GM23338 (cell line): ENCODE data around the gene CDH4.

Source experiments
- CREB1 ChIP-seq: fragments of 250-450 bp; sonication (Bioruptor Pico); IDR thresholded peaks from 2 replicates; pipeline ENCODE4 v1.5.0; 2020; ENCODE audit warnings: low read depth, mild to moderate bottlenecking, moderate library complexity
- EZH2 ChIP-seq: fragments of 200-600 bp; sonication (generic); IDR thresholded peaks from one replicate; pipeline ENCODE4 v1.8.0; 2017; ENCODE audit warnings: antibody characterized with exemption, mild to moderate bottlenecking, low read depth; ENCODE audit not compliant: unreplicated experiment
- EZH2phosphoT487 ChIP-seq: fragments of 200-600 bp; sonication (generic); IDR thresholded peaks from one replicate; pipeline ENCODE4 v1.8.1; 2018; ENCODE audit warnings: antibody characterized with exemption; ENCODE audit not compliant: unreplicated experiment
- JUNB ChIP-seq: IDR thresholded peaks from one replicate; pipeline ENCODE4 v1.6.1; 2016; ENCODE audit warnings: antibody characterized with exemption; ENCODE audit not compliant: unreplicated experiment
- NANOG ChIP-seq: IDR thresholded peaks from 2 replicates; pipeline ENCODE4 v1.6.1; 2016; ENCODE audit warnings: antibody characterized with exemption, borderline replicate concordance
- POLR2AphosphoS5 ChIP-seq: IDR thresholded peaks from 2 replicates; pipeline ENCODE4 v1.6.1; 2016; ENCODE audit warnings: antibody characterized with exemption, low read depth
- STAT1 ChIP-seq: IDR thresholded peaks from one replicate; pipeline ENCODE4 v1.6.1; 2016; ENCODE audit warnings: antibody characterized with exemption; ENCODE audit not compliant: unreplicated experiment
- ZNF114 ChIP-seq: fragments of 250-450 bp; sonication (Bioruptor Pico); IDR thresholded peaks from 2 replicates; pipeline ENCODE4 v1.5.0; 2020; ENCODE audit warnings: mild to moderate bottlenecking, moderate library complexity
- ZNF331 ChIP-seq: fragments of 250-450 bp; sonication (Bioruptor Pico); IDR thresholded peaks from 2 replicates; pipeline ENCODE4 v1.5.0; 2020; ENCODE audit warnings: low read depth, mild to moderate bottlenecking, moderate library complexity
- TF ChIP-seq, protein P1 (sequence below), 2 experiments: fragments of 200-600 bp in 1 of 2; sonication (generic) in 1 of 2; conservative IDR thresholded peaks; 2 replicates each; pipeline versions ENCODE4 v1.5.1 to v1.6.1; 2016 to 2017; ENCODE audit warnings: antibody characterized with exemption in 2 of 2, low read depth in 2 of 2, mild to moderate bottlenecking in 2 of 2, moderate library complexity in 1 of 2
- TF ChIP-seq, protein P2 (sequence below): IDR thresholded peaks from one replicate; pipeline ENCODE4 v1.6.1; 2018; ENCODE audit warnings: antibody characterized with exemption; ENCODE audit not compliant: unreplicated experiment
- TF ChIP-seq, protein P3 (sequence below): IDR thresholded peaks from 2 replicates; pipeline ENCODE4 v1.6.1; 2016; ENCODE audit warnings: antibody characterized with exemption
- TF ChIP-seq, protein P4 (sequence below): fragments of 250-450 bp; sonication (Bioruptor Pico); IDR thresholded peaks from 2 replicates; pipeline ENCODE4 v1.5.0; 2020; ENCODE audit warnings: mild to moderate bottlenecking, moderate library complexity

DNA sequence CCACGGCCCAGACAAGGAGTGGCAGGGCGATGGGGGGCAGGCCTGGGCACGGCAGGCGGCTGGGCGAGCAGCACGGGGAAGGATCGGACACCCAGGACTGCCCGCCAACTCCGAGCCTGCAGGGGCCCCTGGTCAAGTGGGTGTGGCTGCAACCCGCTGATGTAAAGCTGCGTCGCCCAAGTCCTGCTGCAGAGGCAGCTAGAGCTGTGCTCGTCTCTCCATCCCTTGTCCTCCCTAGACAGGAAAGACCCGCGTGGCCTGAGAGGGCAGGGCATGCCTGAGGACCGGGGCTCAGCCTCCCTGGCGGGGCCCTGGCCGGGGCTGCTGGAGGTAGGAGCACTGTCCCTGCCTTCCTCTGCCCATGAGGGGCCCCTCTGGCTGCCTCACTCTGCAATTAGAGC lies 281.2 kb downstream of the CDH4 start:
- no peak for TF ChIP-seq CREB1 (CRISPR knock-in tag)
- no peak for TF ChIP-seq EZH2
- TF ChIP-seq, protein P1, sequence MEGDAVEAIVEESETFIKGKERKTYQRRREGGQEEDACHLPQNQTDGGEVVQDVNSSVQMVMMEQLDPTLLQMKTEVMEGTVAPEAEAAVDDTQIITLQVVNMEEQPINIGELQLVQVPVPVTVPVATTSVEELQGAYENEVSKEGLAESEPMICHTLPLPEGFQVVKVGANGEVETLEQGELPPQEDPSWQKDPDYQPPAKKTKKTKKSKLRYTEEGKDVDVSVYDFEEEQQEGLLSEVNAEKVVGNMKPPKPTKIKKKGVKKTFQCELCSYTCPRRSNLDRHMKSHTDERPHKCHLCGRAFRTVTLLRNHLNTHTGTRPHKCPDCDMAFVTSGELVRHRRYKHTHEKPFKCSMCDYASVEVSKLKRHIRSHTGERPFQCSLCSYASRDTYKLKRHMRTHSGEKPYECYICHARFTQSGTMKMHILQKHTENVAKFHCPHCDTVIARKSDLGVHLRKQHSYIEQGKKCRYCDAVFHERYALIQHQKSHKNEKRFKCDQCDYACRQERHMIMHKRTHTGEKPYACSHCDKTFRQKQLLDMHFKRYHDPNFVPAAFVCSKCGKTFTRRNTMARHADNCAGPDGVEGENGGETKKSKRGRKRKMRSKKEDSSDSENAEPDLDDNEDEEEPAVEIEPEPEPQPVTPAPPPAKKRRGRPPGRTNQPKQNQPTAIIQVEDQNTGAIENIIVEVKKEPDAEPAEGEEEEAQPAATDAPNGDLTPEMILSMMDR (conservative IDR thresholded peaks at IDR 0.05; ENCODE audit: low read depth in 2 of 2): no peak
- no peak for TF ChIP-seq POLR2AphosphoS5
- no peak for TF ChIP-seq EZH2phosphoT487
- TF ChIP-seq JUNB: no peak
- no peak for TF ChIP-seq NANOG
- TF ChIP-seq, protein P2, sequence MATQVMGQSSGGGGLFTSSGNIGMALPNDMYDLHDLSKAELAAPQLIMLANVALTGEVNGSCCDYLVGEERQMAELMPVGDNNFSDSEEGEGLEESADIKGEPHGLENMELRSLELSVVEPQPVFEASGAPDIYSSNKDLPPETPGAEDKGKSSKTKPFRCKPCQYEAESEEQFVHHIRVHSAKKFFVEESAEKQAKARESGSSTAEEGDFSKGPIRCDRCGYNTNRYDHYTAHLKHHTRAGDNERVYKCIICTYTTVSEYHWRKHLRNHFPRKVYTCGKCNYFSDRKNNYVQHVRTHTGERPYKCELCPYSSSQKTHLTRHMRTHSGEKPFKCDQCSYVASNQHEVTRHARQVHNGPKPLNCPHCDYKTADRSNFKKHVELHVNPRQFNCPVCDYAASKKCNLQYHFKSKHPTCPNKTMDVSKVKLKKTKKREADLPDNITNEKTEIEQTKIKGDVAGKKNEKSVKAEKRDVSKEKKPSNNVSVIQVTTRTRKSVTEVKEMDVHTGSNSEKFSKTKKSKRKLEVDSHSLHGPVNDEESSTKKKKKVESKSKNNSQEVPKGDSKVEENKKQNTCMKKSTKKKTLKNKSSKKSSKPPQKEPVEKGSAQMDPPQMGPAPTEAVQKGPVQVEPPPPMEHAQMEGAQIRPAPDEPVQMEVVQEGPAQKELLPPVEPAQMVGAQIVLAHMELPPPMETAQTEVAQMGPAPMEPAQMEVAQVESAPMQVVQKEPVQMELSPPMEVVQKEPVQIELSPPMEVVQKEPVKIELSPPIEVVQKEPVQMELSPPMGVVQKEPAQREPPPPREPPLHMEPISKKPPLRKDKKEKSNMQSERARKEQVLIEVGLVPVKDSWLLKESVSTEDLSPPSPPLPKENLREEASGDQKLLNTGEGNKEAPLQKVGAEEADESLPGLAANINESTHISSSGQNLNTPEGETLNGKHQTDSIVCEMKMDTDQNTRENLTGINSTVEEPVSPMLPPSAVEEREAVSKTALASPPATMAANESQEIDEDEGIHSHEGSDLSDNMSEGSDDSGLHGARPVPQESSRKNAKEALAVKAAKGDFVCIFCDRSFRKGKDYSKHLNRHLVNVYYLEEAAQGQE: no peak
- TF ChIP-seq ZNF114 (CRISPR knock-in tag): no peak
- no peak for TF ChIP-seq STAT1
- TF ChIP-seq, protein P3, sequence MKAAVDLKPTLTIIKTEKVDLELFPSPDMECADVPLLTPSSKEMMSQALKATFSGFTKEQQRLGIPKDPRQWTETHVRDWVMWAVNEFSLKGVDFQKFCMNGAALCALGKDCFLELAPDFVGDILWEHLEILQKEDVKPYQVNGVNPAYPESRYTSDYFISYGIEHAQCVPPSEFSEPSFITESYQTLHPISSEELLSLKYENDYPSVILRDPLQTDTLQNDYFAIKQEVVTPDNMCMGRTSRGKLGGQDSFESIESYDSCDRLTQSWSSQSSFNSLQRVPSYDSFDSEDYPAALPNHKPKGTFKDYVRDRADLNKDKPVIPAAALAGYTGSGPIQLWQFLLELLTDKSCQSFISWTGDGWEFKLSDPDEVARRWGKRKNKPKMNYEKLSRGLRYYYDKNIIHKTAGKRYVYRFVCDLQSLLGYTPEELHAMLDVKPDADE: no peak
- no peak for TF ChIP-seq ZNF331
- TF ChIP-seq, protein P4, sequence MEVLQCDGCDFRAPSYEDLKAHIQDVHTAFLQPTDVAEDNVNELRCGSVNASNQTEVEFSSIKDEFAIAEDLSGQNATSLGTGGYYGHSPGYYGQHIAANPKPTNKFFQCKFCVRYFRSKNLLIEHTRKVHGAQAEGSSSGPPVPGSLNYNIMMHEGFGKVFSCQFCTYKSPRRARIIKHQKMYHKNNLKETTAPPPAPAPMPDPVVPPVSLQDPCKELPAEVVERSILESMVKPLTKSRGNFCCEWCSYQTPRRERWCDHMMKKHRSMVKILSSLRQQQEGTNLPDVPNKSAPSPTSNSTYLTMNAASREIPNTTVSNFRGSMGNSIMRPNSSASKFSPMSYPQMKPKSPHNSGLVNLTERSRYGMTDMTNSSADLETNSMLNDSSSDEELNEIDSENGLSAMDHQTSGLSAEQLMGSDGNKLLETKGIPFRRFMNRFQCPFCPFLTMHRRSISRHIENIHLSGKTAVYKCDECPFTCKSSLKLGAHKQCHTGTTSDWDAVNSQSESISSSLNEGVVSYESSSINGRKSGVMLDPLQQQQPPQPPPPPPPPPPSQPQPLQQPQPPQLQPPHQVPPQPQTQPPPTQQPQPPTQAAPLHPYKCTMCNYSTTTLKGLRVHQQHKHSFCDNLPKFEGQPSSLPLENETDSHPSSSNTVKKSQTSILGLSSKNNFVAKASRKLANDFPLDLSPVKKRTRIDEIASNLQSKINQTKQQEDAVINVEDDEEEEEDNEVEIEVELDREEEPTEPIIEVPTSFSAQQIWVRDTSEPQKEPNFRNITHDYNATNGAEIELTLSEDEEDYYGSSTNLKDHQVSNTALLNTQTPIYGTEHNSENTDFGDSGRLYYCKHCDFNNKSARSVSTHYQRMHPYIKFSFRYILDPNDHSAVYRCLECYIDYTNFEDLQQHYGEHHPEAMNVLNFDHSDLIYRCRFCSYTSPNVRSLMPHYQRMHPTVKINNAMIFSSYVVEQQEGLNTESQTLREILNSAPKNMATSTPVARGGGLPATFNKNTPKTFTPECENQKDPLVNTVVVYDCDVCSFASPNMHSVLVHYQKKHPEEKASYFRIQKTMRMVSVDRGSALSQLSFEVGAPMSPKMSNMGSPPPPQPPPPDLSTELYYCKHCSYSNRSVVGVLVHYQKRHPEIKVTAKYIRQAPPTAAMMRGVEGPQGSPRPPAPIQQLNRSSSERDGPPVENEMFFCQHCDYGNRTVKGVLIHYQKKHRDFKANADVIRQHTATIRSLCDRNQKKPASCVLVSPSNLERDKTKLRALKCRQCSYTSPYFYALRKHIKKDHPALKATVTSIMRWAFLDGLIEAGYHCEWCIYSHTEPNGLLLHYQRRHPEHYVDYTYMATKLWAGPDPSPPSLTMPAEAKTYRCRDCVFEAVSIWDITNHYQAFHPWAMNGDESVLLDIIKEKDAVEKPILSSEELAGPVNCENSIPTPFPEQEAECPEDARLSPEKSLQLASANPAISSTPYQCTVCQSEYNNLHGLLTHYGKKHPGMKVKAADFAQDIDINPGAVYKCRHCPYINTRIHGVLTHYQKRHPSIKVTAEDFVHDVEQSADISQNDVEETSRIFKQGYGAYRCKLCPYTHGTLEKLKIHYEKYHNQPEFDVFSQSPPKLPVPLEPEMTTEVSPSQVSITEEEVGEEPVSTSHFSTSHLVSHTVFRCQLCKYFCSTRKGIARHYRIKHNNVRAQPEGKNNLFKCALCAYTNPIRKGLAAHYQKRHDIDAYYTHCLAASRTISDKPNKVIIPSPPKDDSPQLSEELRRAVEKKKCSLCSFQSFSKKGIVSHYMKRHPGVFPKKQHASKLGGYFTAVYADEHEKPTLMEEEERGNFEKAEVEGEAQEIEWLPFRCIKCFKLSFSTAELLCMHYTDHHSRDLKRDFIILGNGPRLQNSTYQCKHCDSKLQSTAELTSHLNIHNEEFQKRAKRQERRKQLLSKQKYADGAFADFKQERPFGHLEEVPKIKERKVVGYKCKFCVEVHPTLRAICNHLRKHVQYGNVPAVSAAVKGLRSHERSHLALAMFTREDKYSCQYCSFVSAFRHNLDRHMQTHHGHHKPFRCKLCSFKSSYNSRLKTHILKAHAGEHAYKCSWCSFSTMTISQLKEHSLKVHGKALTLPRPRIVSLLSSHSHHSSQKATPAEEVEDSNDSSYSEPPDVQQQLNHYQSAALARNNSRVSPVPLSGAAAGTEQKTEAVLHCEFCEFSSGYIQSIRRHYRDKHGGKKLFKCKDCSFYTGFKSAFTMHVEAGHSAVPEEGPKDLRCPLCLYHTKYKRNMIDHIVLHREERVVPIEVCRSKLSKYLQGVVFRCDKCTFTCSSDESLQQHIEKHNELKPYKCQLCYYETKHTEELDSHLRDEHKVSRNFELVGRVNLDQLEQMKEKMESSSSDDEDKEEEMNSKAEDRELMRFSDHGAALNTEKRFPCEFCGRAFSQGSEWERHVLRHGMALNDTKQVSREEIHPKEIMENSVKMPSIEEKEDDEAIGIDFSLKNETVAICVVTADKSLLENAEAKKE (CRISPR knock-in tag): no peak
